HG02588 (cell line): ENCODE results near the gene BTRC.
"Not testable (repeated sequence)": the region's sequence is repeated elsewhere in the genome, so short reads cannot be mapped to it uniquely, and the experiment has no call there.

Experiments used
- ATAC-seq: cut with Tn5 transposase; IDR thresholded peaks from one replicate; pipeline ENCODE4 v1.9.1; 2021; ENCODE audit warnings: mild to moderate bottlenecking, moderate library complexity; ENCODE audit not compliant: unreplicated experiment

The BTRC gene

DNA sequence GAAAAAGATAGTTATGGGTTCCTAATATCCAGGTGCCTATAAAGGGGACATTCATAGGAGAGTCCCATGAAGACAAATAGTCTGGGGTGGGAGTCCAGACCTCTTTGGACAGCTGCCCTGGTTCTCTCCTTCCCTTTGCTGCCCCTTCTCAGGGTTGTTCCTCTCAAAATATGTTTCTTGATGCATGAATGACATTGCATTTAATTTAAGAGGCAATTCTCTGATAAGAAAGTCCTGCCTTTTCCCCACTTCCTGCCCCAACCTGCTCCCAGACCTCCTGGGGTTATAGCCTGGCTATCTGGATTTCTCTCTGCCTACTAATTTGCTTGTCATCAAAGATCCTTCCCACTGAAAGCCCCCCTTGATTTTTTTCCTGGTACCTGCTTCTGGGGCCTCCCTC lies 12.5 kb upstream of the BTRC start:
- ATAC-seq: no peak

- no peak for ATAC-seq
These were observed 7.8 kb upstream of the BTRC start for GRCh38 chr10:101346177-101346576.

DNA sequence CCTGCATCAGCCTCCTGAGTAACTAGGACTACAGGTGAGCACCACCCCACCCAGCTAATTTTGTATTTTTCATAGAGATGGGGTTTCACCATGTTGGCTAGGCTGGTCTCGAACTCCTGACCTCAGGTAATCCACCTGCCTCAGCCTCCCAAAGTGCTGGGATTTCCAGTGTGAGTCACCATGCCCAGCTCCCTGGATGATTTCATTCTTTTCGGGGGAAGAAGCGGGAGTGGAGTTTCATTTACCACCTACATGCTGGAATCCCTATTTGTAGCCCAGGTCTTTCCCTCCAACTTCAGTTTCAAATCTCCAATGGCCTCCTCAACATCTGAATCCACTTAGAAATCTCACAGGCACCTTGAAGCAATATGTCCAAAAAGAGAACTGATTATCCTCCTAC lies 2.9 kb upstream of the BTRC start:
- no peak for ATAC-seq

DNA sequence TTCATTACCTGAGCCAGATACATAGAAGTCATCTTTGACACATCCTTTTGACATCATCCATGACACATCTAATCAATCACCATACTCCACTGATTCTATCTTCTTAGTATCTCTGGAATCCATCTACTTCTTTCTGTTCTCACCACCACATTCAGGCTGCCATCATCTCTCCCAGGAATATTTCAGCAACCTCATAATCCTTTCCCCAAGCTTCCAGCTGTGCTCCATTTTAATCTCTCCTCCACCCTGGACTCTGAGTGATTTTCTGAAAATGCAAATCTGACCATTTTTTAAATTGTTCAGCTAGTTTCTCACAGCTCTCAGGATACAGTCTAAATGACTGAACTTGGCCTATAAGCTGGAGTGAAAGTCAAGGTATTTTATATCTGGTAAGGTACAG lies 2.5 kb upstream of the BTRC start:
- ATAC-seq: no peak

DNA sequence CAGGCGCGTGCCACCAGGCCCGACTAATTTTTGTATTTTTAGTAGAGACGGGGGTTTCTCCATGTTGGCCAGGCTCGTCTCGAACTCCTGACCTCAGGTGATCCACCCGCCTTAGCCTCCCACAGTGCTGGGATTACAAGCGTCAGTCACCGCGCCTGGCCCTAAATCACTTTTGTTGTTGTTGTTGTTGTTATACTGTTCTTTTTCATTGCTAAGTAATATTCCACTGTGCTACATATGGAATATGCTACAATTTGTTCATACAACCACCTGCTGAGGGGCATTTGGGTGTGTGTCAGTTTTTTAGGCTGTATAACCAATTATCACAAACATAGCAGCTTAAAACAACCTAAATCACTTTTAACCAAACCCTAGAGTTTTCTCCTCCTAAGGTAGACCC lies 1.1 kb upstream of the BTRC start:
- not testable (repeated sequence) for ATAC-seq

- ATAC-seq: peak; percentile 29
These were observed 535 bp downstream of the BTRC start for GRCh38 chr10:101354328-101355071.

GRCh38 chr10:101355072-101355706 lies 1.2 kb downstream of the BTRC start:
- no peak for ATAC-seq

DNA sequence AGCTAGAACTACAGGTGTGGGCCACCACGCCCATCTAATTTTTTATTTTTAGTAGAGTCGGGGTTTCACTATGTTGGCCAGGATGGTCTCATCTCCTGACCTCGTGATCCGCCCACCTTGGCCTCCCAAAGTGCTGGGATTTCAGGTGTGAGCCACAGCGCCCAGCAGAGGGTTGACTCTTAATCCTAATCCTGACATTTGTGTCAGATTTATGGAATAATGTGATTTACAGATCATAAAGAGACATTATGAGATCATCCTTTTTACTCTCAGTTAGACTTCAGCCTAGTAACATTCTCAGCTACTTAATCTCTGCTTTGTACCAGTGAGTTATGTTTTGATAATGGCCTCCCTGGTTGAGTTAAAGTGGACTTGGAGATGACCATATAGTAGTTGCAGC lies 2.2 kb downstream of the BTRC start:
- ATAC-seq: no peak

DNA sequence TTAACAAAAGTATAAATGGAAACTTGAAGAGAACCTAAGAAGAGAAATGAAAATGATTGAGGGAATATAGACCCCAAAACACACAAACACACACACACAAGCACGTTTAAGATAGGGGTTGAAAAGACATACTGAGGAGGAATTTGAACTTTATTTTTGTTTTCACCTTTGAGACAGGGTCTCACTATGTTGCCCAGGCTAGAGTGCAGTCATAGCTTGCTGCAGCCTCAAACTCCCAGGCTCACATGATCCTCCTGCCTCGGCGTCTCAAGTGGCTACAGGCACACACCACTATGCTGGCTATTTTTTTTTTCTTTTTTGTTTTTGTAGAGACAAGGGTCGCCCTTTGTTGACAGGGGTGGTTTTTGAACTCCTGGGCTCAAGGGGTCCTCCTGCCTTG lies 4.0 kb downstream of the BTRC start:
- no peak for ATAC-seq

- no peak for ATAC-seq
These were observed 4.8 kb downstream of the BTRC start for GRCh38 chr10:101358706-101359300.

- not testable (repeated sequence) for ATAC-seq
These were observed 6.1 kb downstream of the BTRC start for GRCh38 chr10:101360090-101360489.

GRCh38 chr10:101360841-101361240 lies 6.9 kb downstream of the BTRC start:
- ATAC-seq: not testable (repeated sequence)

DNA sequence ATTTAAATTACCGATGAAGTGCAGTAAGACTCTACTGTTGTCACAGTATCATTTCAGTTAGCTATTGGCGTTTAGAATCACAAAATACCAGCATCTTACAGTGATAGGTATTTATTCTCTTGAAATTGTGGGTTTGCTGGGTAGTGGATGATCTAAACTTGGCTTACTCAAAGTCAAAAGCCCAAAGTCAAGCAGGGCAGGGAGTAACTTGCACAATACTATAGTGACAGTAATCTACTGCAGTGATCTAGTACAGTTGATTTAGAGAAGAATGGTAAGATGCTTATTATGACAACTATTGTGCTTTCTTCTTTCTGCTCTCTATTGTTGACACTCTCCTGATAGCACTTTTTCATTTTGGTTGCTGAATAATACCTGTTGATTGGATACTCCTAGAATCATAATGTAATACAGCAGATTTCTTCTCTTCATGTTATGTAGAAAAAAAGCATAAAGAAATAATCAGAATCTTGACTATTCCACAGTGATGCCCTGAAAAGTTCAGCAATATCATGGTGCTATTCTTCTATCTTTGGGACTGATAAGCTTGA lies 10.0 kb downstream of the BTRC start:
- no peak for ATAC-seq

DNA sequence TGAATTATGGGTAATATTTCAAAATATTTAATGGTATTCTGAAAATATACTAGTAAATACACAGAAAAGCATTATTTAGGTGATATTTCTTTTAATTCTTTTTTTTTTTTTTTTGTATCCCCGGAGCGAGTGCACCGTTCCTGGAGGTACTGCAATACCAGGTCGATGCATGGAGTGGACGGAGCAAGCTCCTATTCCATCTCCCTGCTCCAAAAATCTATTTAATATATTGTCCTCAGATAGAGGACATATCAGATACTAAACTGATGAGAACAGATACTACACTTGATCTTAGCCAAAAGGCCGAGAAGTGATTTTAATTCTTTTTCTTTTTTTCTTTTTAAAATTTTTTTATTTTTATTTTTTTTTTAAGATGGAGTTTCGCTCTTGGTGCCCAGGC lies 10.8 kb downstream of the BTRC start:
- no peak for ATAC-seq

GRCh38 chr10:101367569-101368453 lies 13.8 kb downstream of the BTRC start:
- ATAC-seq: no peak

DNA sequence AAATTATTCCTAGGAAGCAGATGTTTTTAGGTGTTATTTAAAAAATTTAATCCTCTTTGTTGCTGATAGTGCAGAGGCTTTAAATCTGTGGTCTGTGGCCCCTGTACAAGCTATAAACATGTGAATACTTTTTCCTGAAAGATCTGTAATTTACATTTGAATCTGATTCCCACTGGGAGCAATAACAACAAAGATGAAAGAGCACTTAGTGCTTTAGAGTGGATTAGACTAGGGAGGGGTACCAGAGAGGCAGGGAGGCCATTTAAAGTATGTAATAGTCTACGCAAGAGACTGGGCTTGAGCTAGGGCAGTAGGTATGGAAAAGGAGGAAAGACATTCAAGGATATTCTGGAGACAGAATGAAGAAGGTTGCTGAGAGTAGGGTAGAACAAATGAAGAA lies 19.1 kb downstream of the BTRC start:
- ATAC-seq: no peak

GRCh38 chr10:101373993-101374392 lies 20.0 kb downstream of the BTRC start:
- ATAC-seq: not testable (repeated sequence)

- ATAC-seq: no peak
These were observed 21.1 kb downstream of the BTRC start for GRCh38 chr10:101375076-101375475.

- ATAC-seq: no peak
These were observed 25.8 kb downstream of the BTRC start for GRCh38 chr10:101379663-101380352.

DNA sequence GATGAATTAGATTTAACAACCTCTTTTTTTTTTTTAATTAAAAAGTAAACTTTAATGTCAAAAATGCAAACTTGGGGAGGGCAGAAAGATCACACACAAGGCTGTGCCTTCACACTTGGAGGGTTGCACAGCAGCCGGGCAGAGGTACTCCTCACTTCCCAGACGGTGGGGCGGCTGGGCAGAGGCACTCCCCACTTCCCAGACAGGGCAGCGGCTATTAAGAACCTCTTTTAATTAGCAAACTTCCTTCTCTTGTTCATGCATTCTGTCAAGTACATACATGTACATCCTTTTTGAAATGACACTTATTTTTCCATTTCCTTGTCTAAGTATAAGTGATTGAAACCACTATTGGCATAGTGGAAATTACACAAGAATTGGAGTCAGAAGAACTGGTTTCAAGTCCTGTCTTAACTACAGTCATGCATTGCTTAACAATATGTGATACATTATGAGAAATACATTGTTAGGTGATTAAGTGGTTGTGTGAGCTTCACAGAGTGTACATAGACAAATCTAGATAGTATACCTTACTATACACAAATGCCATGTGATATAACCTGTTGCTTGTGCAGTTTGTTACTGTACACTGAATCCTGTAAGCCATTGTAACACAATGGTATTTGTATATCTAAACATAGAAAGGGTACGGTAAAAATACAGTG lies 26.5 kb downstream of the BTRC start:
- ATAC-seq: no peak
